K562 (cell line): ENCODE data around the gene GRIK5. TPM values are rescaled to one million over a fixed set of nuclear protein-coding genes. Genes with fewer than 3 reads are reported as not detected.

Experiments
- KAT8 ChIP-seq: fragments of 450-650 bp; IDR thresholded peaks from 2 replicates; pipeline ENCODE4 v1.6.1; 2016; ENCODE audit warnings: low read depth, mild to moderate bottlenecking
- MEF2D ChIP-seq: conservative IDR thresholded peaks from 2 replicates; pipeline ENCODE4 v1.6.1; 2016; ENCODE audit warnings: low read depth, missing genetic modification characterization, missing compliant biosample characterization
- SNIP1 ChIP-seq: fragments of 450-650 bp; IDR thresholded peaks from 2 replicates; pipeline ENCODE4 v1.7.1; 2017; ENCODE audit warnings: low read depth, mild to moderate bottlenecking
- polyA plus RNA-seq, 8 experiments: library from polyadenylated mRNA; depleted of rRNA in 4 of 8; stranded (reverse) in 5 of 8; unstranded in 3 of 8; fragments of >200 nt; fragmentation: Nextera tagmentation in 2 of 8; fragmentation: Illumina TruSeq in 1 of 8; extraction: Ambion mirVana in 2 of 8; extraction: Trizol in 1 of 8; gene quantifications; 2 replicates each; pipeline versions ENCODE4 v1.2.1 to v1.2.3, GENCODE V29; 2011 to 2014; ENCODE audit warnings: inconsistent platforms in 1 of 8, missing spikeins in 1 of 8
- total RNA-seq, 7 experiments: library from RNA; depleted of rRNA in 6 of 7; stranded (reverse); fragments of >200 nt in 6 of 7; fragmentation: Illumina TruSeq in 2 of 7; extraction: Trizol in 2 of 7; gene quantifications; 2 replicates each; pipeline versions ENCODE4 v1.2.1 to v1.2.3, GENCODE V29; 2011 to 2021; ENCODE audit warnings: low replicate concordance in 1 of 7
- TF ChIP-seq, protein P1 (sequence below), 2 experiments: fragments of 450-650 bp; IDR thresholded peaks; 2 replicates each; pipeline ENCODE4 v1.6.1; 2016; ENCODE audit warnings: mild to moderate bottlenecking in 2 of 2, borderline replicate concordance in 1 of 2, low read depth in 1 of 2, moderate library complexity in 1 of 2
- TF ChIP-seq, protein P2 (sequence below): fragments of 450-650 bp; IDR thresholded peaks from 2 replicates; pipeline ENCODE4 v1.6.1; 2016; ENCODE audit warnings: borderline replicate concordance

Gene GRIK5
- total and polyA plus RNA-seq, 9 of the 15 experiments (the other 6 are each of a cell fraction or from before 2014, with no cell fraction given) = 0.04 to 0.55 (median 0.27) TPM; not detected in 2

DNA sequence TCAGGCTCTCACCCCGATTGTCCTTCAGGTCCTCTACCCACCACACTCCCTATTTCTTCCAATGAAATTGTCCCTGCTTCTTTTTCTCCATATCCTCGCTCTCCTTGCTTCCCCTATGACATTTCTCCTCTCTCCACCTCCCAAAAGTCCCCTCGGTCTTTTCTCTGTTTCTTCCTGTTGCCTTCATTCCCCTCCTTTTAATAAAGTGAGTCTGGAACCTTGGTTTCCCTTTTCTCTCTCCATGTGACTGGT lies 5.3 kb upstream of the GRIK5 start (continued):
- TF ChIP-seq, protein P1, sequence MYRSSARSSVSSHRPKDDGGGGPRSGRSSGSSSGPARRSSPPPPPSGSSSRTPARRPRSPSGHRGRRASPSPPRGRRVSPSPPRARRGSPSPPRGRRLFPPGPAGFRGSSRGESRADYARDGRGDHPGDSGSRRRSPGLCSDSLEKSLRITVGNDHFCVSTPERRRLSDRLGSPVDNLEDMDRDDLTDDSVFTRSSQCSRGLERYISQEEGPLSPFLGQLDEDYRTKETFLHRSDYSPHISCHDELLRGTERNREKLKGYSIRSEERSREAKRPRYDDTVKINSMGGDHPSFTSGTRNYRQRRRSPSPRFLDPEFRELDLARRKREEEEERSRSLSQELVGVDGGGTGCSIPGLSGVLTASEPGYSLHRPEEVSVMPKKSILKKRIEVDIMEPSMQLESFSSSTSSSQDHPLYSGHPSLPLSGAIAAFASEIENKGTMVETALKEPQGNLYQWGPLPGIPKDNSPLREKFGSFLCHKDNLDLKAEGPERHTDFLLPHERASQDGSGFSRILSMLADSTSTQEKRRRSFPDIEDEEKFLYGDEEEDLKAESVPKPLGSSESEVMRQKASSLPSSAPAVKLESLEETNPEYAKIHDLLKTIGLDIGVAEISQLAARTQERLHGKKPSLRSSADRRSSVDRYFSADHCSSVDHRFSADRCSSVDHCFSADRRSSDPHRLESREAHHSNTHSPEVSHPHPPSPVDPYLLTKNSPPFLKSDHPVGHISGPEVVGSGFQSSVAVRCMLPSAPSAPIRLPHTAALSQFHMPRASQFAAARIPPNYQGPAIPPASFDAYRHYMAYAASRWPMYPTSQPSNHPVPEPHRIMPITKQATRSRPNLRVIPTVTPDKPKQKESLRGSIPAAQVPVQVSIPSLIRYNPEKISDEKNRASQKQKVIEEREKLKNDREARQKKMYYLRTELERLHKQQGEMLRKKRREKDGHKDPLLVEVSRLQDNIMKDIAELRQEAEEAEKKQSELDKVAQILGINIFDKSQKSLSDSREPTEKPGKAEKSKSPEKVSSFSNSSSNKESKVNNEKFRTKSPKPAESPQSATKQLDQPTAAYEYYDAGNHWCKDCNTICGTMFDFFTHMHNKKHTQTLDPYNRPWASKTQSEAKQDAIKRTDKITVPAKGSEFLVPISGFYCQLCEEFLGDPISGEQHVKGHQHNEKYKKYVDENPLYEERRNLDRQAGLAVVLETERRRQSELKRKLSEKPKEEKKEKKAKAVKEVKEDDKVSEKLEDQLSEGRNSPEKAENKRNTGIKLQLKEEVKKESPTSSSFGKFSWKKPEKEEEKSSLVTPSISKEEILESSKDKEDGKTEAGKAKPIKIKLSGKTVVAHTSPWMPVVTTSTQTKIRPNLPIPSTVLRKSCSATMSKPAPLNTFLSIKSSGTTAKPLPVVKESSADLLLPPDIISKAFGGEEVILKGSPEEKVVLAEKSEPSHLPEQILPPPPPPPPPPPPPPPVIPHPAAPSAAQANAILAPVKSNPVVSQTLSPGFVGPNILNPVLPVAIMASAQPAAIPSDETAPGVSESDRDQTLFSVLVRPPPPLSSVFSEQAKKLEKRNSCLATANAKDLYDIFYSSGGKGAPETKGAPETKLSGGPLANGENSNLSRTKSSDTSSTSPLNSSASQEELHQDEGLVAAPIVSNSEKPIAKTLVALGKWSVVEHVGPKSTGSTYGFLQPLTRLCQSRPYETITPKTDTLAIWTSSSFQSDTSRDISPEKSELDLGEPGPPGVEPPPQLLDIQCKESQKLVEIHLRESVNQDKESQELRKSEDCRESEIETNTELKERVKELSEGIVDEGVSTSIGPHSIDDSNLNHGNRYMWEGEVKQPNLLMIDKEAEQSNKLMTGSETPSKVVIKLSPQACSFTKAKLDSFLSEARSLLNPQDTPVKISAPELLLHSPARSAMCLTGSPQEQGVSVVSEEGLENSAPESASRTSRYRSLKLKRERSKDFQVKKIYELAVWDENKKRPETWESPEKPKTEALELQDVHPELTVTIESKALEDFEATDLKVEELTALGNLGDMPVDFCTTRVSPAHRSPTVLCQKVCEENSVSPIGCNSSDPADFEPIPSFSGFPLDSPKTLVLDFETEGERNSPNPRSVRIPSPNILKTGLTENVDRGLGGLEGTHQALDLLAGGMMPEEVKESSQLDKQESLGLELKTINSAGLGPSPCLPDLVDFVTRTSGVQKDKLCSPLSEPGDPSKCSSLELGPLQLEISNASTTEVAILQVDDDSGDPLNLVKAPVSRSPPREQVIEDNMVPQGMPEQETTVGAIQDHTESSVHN (IDR thresholded peaks at IDR 0.05; ENCODE audit: borderline replicate concordance in 1 of 2, low read depth in 1 of 2) = peak in 1 of 2 experiments; percentile 43; a peak in 1 of 4 replicates
- TF ChIP-seq, protein P2, sequence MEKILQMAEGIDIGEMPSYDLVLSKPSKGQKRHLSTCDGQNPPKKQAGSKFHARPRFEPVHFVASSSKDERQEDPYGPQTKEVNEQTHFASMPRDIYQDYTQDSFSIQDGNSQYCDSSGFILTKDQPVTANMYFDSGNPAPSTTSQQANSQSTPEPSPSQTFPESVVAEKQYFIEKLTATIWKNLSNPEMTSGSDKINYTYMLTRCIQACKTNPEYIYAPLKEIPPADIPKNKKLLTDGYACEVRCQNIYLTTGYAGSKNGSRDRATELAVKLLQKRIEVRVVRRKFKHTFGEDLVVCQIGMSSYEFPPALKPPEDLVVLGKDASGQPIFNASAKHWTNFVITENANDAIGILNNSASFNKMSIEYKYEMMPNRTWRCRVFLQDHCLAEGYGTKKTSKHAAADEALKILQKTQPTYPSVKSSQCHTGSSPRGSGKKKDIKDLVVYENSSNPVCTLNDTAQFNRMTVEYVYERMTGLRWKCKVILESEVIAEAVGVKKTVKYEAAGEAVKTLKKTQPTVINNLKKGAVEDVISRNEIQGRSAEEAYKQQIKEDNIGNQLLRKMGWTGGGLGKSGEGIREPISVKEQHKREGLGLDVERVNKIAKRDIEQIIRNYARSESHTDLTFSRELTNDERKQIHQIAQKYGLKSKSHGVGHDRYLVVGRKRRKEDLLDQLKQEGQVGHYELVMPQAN = peak; percentile 85; the same call in 1 of the 2 replicates
- 0 out of 2 replicates have a peak, but pooled peaks have one; percentile 79 for TF ChIP-seq KAT8
- peak; percentile 70; the same call in 1 of the 2 replicates for TF ChIP-seq MEF2D (tag)
- peak; percentile 64; the same call in 1 of the 2 replicates for TF ChIP-seq SNIP1
